ENCODE measurements around the gene PITPNB. TPM values are rescaled to one million over a fixed set of nuclear protein-coding genes. Genes with fewer than 3 reads are reported as not detected.

Gene PITPNB
- total RNA-seq, 1 experiment from 2014 or later, result 82.6 TPM

GRCh38 chr22:27930331-27931060 is 11.4 kb upstream of the PITPNB start:
- RAD21 ChIA-PET (ENCODE audit: low non-redundant PET in 1 of 2, low total read pairs in 2 of 2, uncharacterized antibody in 2 of 2, unreplicated experiment in 2 of 2), result no interaction called here
- intact Hi-C loops (cut with micrococcal nuclease), result no loop called here
- POLR2A ChIA-PET, result interaction anchor here (1.4 kb wide), 1 partner anchor 10 kb away, joined by 5 read pairs; no protein-coding TSS in a partner anchor
- Histone ChIP-seq H2AFZ (ENCODE audit: low read depth, low read length, poor library complexity, severe bottlenecking) (no peak overlapping the region), H3K4me3 (replicated peaks in 1 of 2; ENCODE audit: low read depth in 1 of 2, low read length in 2 of 2) (no peak overlapping the region), H3K79me2 (ENCODE audit: insufficient read depth, low read length) (no peaks in the 10 kb centered on the region), H3K27ac (ENCODE audit: low read depth, low read length) (no peak overlapping the region), H3K4me2 (ENCODE audit: low read length) (no peak overlapping the region), H4K20me1 (ENCODE audit: insufficient read depth) (no peaks in the 10 kb centered on the region), H3K36me3 (ENCODE audit: control insufficient read depth in 1 of 2, insufficient read depth in 2 of 2, low read length in 2 of 2) (no peaks in the 10 kb centered on the region), H3K9ac (ENCODE audit: low read length) (no peak overlapping the region), H3K27me3 (ENCODE audit: insufficient read depth, low read length) (no peaks in the 10 kb centered on the region), H3K4me1 (ENCODE audit: control insufficient read depth in 1 of 2, insufficient read depth in 2 of 2, low read length in 2 of 2) (no peaks in the 10 kb centered on the region), H3K9me2 (ENCODE audit: insufficient read depth) (no peaks in the 10 kb centered on the region), H3K9me3 (ENCODE audit: control insufficient read depth in 1 of 2, insufficient read depth in 1 of 2, low read depth in 1 of 2, low read length in 2 of 2) (no peaks in the 10 kb centered on the region; a peak in 1 of 4 replicates)
- no TSS peak for BruUV-seq (replicated peaks)
- ATAC-seq, result no peak
- no peak for DNase-seq (ENCODE audit: low read depth, low spot score)
- TF ChIP-seq SP1 (IDR thresholded peaks at IDR 0.05; ENCODE audit: low read depth) (no peak), ATF3 (IDR thresholded peaks at IDR 0.05) (no peak), POLR2AphosphoS5 (IDR thresholded peaks at IDR 0.05; ENCODE audit: low read depth, low read length) (no peak), POLR2A (IDR thresholded peaks at IDR 0.05; ENCODE audit: borderline replicate concordance, extremely low read depth, insufficient read depth, insufficient read length) (no peak), RAD21 (IDR thresholded peaks at IDR 0.05; ENCODE audit: low read depth) (no peak), MAX (IDR thresholded peaks at IDR 0.05) (no peak), ELF1 (IDR thresholded peaks at IDR 0.05; ENCODE audit: borderline replicate concordance, low read depth) (no peak), EZH2 (IDR thresholded peaks at IDR 0.05) (no peak)
- CTCF ChIA-PET, result no interaction called here

- CTCF ChIA-PET, result no interaction called here
- no peak for TF ChIP-seq ZBTB33 (IDR thresholded peaks at IDR 0.05; ENCODE audit: extremely low read depth, insufficient replicate concordance, low read length)
- no peak for TF ChIP-seq ZNF274 (IDR thresholded peaks at IDR 0.05; ENCODE audit: low read depth, low read length)
- no peak for TF ChIP-seq CTCF (IDR thresholded peaks at IDR 0.05 in 2 of 3, conservative IDR thresholded peaks at IDR 0.05 in 1 of 3; ENCODE audit: borderline replicate concordance in 1 of 3, insufficient read depth in 1 of 3, low read depth in 2 of 3, low read length in 2 of 3)
- no peak for TF ChIP-seq CEBPB (IDR thresholded peaks at IDR 0.05; ENCODE audit: low read depth)
- TF ChIP-seq SRF (IDR thresholded peaks at IDR 0.05; ENCODE audit: low read depth), result no peak
- TF ChIP-seq MAX (IDR thresholded peaks at IDR 0.05), result no peak
- TF ChIP-seq EGR1 (IDR thresholded peaks at IDR 0.05; ENCODE audit: low read depth), result no peak
- TF ChIP-seq POLR2AphosphoS5 (IDR thresholded peaks at IDR 0.05; ENCODE audit: low read depth, low read length), result no peak
- no peak for TF ChIP-seq YY1 (IDR thresholded peaks at IDR 0.05; ENCODE audit: extremely low read depth, insufficient replicate concordance, low read depth, low read length)
- no peak for TF ChIP-seq JUND (IDR thresholded peaks at IDR 0.05)
These were observed 8.6 kb upstream of the PITPNB start for GRCh38 chr22:27927608-27928007.

More at GRCh38 chr22:27927608-27928007, 8.6 kb upstream of the PITPNB start:
- no peaks in the 10 kb centered on the region for H3K4me1 ChIP-seq (ENCODE audit: control insufficient read depth in 1 of 2, insufficient read depth in 2 of 2, low read length in 2 of 2)
- H3K27me3 ChIP-seq (ENCODE audit: insufficient read depth, low read length), result no peaks in the 10 kb centered on the region
- peaks cover 14% of the 10 kb centered on the region for H3K79me2 ChIP-seq (ENCODE audit: insufficient read depth, low read length)
- no TSS peak for BruUV-seq (replicated peaks)
- no peak overlapping the region for H3K9ac ChIP-seq (ENCODE audit: low read length)
- no peak overlapping the region for H2AFZ ChIP-seq (ENCODE audit: low read depth, low read length, poor library complexity, severe bottlenecking)
- no peaks in the 10 kb centered on the region for H4K20me1 ChIP-seq (ENCODE audit: insufficient read depth)
- no peak overlapping the region for H3K27ac ChIP-seq (ENCODE audit: low read depth, low read length)
- intact Hi-C loops (cut with micrococcal nuclease), result no loop called here
- ChIA-PET RAD21 (ENCODE audit: low non-redundant PET in 1 of 2, low total read pairs in 2 of 2, uncharacterized antibody in 2 of 2, unreplicated experiment in 2 of 2) (no interaction called here), POLR2A (no interaction called here)
- no peak overlapping the region for H3K4me3 ChIP-seq (replicated peaks in 1 of 2; ENCODE audit: low read depth in 1 of 2, low read length in 2 of 2)
- no peak for DNase-seq (ENCODE audit: low read depth, low spot score)
- no peaks in the 10 kb centered on the region for H3K9me2 ChIP-seq (ENCODE audit: insufficient read depth)
- H3K4me2 ChIP-seq (ENCODE audit: low read length), result no peak overlapping the region
- no peaks in the 10 kb centered on the region; a peak in 1 of 4 replicates for H3K9me3 ChIP-seq (ENCODE audit: control insufficient read depth in 1 of 2, insufficient read depth in 1 of 2, low read depth in 1 of 2, low read length in 2 of 2)
- ATAC-seq, result no peak
- H3K36me3 ChIP-seq (ENCODE audit: control insufficient read depth in 1 of 2, insufficient read depth in 2 of 2, low read length in 2 of 2), result 0 out of 4 replicates have a peak, but pooled peaks cover 0 to 5% of the 10 kb centered on the region in 2 experiments

Measured in HCT116 (cell line).